H9 (cell line): Measurements from ENCODE around the gene TSSK2. TPM values are rescaled to one million over a fixed set of nuclear protein-coding genes. Genes with fewer than 3 reads are reported as not detected.
"Not testable (repeated sequence)": the region's sequence is repeated elsewhere in the genome, so short reads cannot be mapped to it uniquely, and the experiment has no call there.

Experiments
- DNase-seq: peaks from one replicate; pipeline ENCODE4 v3.0.0-alpha.2; 2017
- H2AFZ ChIP-seq: one replicate; pipeline ENCODE4 v1.6.1; 2013; ENCODE audit warnings: mild to moderate bottlenecking, low read length, control low read depth, moderate library complexity
- H2AK5ac ChIP-seq: 2 replicates; pipeline ENCODE4 v1.6.1; 2013; ENCODE audit warnings: low read length, control low read depth, mixed read lengths; ENCODE audit not compliant: insufficient read length
- H2BK120ac ChIP-seq: one replicate; pipeline ENCODE4 v1.6.1; 2013; ENCODE audit warnings: low read depth, mild to moderate bottlenecking, low read length, control low read depth, inconsistent platforms; ENCODE audit not compliant: poor library complexity, severe bottlenecking
- H2BK12ac ChIP-seq: 2 replicates; pipeline ENCODE4 v1.6.1; 2013; ENCODE audit warnings: low read length, control low read depth, mixed read lengths, low read depth; ENCODE audit not compliant: insufficient read length
- H2BK15ac ChIP-seq: 2 replicates; pipeline ENCODE4 v1.6.1; 2013; ENCODE audit warnings: low read depth, low read length, control low read depth
- H2BK20ac ChIP-seq: one replicate; pipeline ENCODE4 v1.6.1; 2013; ENCODE audit warnings: low read depth, mild to moderate bottlenecking, low read length, control low read depth, inconsistent platforms; ENCODE audit not compliant: poor library complexity, severe bottlenecking
- H2BK5ac ChIP-seq: 2 replicates; pipeline ENCODE4 v1.6.1; 2013; ENCODE audit warnings: low read length, control low read depth, mixed read lengths; ENCODE audit not compliant: insufficient read length
- H3K14ac ChIP-seq: 2 replicates; pipeline ENCODE4 v1.6.1; 2013; ENCODE audit warnings: low read length, control low read depth; ENCODE audit not compliant: insufficient read depth
- H3K18ac ChIP-seq: 2 replicates; pipeline ENCODE4 v1.6.1; 2013; ENCODE audit warnings: low read depth, mild to moderate bottlenecking, mixed read lengths, low read length, control low read depth; ENCODE audit not compliant: insufficient read length
- H3K23ac ChIP-seq: 2 replicates; pipeline ENCODE4 v1.6.1; 2013; ENCODE audit warnings: low read length, control low read depth, mixed read lengths, low read depth; ENCODE audit not compliant: insufficient read length
- H3K23me2 ChIP-seq: 2 replicates; pipeline ENCODE4 v1.6.1; 2013; ENCODE audit warnings: low read depth, mild to moderate bottlenecking, mixed read lengths, low read length, control low read depth; ENCODE audit not compliant: insufficient read length, poor library complexity, severe bottlenecking
- H3K27ac ChIP-seq: 2 replicates; pipeline ENCODE4 v1.5.1; 2013; ENCODE audit warnings: low read length, control low read depth, mixed read lengths, low read depth; ENCODE audit not compliant: insufficient read length
- H3K27me3 ChIP-seq: 2 replicates; pipeline ENCODE4 v1.6.1; 2013; ENCODE audit warnings: low read length, control low read depth, inconsistent platforms; ENCODE audit not compliant: insufficient read depth
- H3K4ac ChIP-seq: 2 replicates; pipeline ENCODE4 v1.6.1; 2013; ENCODE audit warnings: low read depth, mild to moderate bottlenecking, control low read depth, inconsistent platforms, low read length, moderate library complexity
- H3K4me1 ChIP-seq: 2 replicates; pipeline ENCODE4 v1.6.1; 2013; ENCODE audit warnings: low read length, control low read depth, inconsistent platforms; ENCODE audit not compliant: insufficient read depth
- H3K4me2 ChIP-seq: 2 replicates; pipeline ENCODE4 v1.6.1; 2013; ENCODE audit warnings: low read length, control low read depth, mixed read lengths; ENCODE audit not compliant: insufficient read length, insufficient read depth
- H3K56ac ChIP-seq: 2 replicates; pipeline ENCODE4 v1.6.1; 2013; ENCODE audit warnings: low read depth, mild to moderate bottlenecking, mixed read lengths, low read length, control low read depth; ENCODE audit not compliant: insufficient read length
- H3K79me1 ChIP-seq: 2 replicates; pipeline ENCODE4 v1.6.1; 2013; ENCODE audit warnings: low read depth, mild to moderate bottlenecking, moderate library complexity, low read length, control low read depth, inconsistent platforms; ENCODE audit not compliant: insufficient read depth, poor library complexity, severe bottlenecking
- H3K79me2 ChIP-seq: 2 replicates; pipeline ENCODE4 v1.6.1; 2013; ENCODE audit warnings: low read length, control low read depth, inconsistent platforms; ENCODE audit not compliant: insufficient read depth
- H3K9ac ChIP-seq: 2 replicates; pipeline ENCODE4 v1.6.1; 2013; ENCODE audit warnings: low read length, control low read depth, mixed read lengths; ENCODE audit not compliant: insufficient read length; ENCODE audit errors: extremely low read depth
- H3K9me3 ChIP-seq: one replicate; pipeline ENCODE4 v1.6.1; 2013; ENCODE audit warnings: low read depth, low read length, inconsistent platforms; ENCODE audit not compliant: control insufficient read depth
- H3T11ph ChIP-seq: one replicate; pipeline ENCODE4 v1.6.1; 2013; ENCODE audit warnings: mild to moderate bottlenecking, low read length, control low read depth, inconsistent platforms
- H4K20me1 ChIP-seq: one replicate; pipeline ENCODE4 v1.6.1; 2013; ENCODE audit not compliant: control insufficient read depth, insufficient read length, insufficient read depth
- H4K5ac ChIP-seq: 2 replicates; pipeline ENCODE4 v1.6.1; 2013; ENCODE audit warnings: low read depth, mild to moderate bottlenecking, mixed read lengths, low read length, control low read depth; ENCODE audit not compliant: insufficient read length
- H4K8ac ChIP-seq: replicated peaks from 2 replicates; pipeline ENCODE4 v1.6.1; 2013; ENCODE audit warnings: low read length, control low read depth, mixed read lengths, low read depth; ENCODE audit not compliant: insufficient read length
- H4K91ac ChIP-seq: 2 replicates; pipeline ENCODE4 v1.6.1; 2013; ENCODE audit warnings: low read depth, mild to moderate bottlenecking, moderate library complexity, mixed read lengths, low read length, control low read depth; ENCODE audit not compliant: insufficient read length
- H3K27ac Mint-ChIP-seq, 3 experiments: 2 replicates in 2 of 3; 3 replicates in 1 of 3; pipeline ENCODE4 v1.8.0; 2020 to 2021; ENCODE audit warnings: mixed read lengths in 3 of 3, mild to moderate bottlenecking in 1 of 3, moderate library complexity in 1 of 3
- H3K27me3 Mint-ChIP-seq: 2 replicates; pipeline ENCODE4 v1.8.0; 2021; ENCODE audit warnings: low read depth, mild to moderate bottlenecking, moderate library complexity, mixed read lengths
- H3K36me3 Mint-ChIP-seq, 3 experiments: 2 replicates in 2 of 3; 3 replicates in 1 of 3; pipeline ENCODE4 v1.8.0; 2020 to 2021; ENCODE audit warnings: low read depth in 3 of 3, mixed read lengths in 3 of 3; ENCODE audit not compliant: insufficient read depth in 1 of 3
- H3K4me1 Mint-ChIP-seq, 2 experiments: 2 replicates each; pipeline ENCODE4 v1.8.0; 2020; ENCODE audit warnings: mixed read lengths in 2 of 2
- H3K4me3 Mint-ChIP-seq, 2 experiments: 2 replicates in 1 of 2; 3 replicates in 1 of 2; pipeline ENCODE4 v1.8.0; 2020 to 2021; ENCODE audit warnings: mild to moderate bottlenecking in 2 of 2, mixed read lengths in 2 of 2, moderate library complexity in 1 of 2
- H3K9me3 Mint-ChIP-seq, 2 experiments: 2 replicates in 1 of 2; 3 replicates in 1 of 2; pipeline ENCODE4 v1.8.0; 2020; ENCODE audit warnings: mild to moderate bottlenecking in 2 of 2, mixed read lengths in 2 of 2, moderate library complexity in 1 of 2
- CTCF ChIP-seq: fragments of 200-600 bp; sonication (generic); conservative IDR thresholded peaks from 3 replicates; pipeline ENCODE4 v1.8.0; 2021; ENCODE audit warnings: antibody characterized with exemption, mild to moderate bottlenecking
- WGBS: extraction: QIAGEN DNeasy Blood & Tissue Kit; methylation state at CpG from one replicate; pipeline ENCODE4 v1.1.7; 2013; ENCODE audit warnings: missing lambda C conversion rate, low lambda C conversion rate, mixed read lengths; ENCODE audit not compliant: insufficient read length; ENCODE audit errors: extremely low coverage; 5-methylcytosine and 5-hydroxymethylcytosine counted together
- total RNA-seq: library from RNA; stranded (reverse); gene quantifications from 2 replicates; pipeline ENCODE4 v1.2.1, GENCODE V29; 2021

Gene TSSK2
- total RNA-seq, 1 experiment from 2014 or later = not detected

GRCh38 chr22:19152942-19153883 lies 22.1 kb downstream of the TSSK2 start:
- H3K9ac ChIP-seq = no peak overlapping the region
- no peaks in the 10 kb centered on the region for H3K79me1 ChIP-seq
- TF ChIP-seq CTCF = no peak
- Mint-ChIP-seq H3K9me3 (peaks cover 13 to 14% of the 10 kb centered on the region in 2 experiments), H3K36me3 (peaks cover 0 to 9% (median 5%) of the 10 kb centered on the region in 3 experiments; a peak in 6 of 7 replicates), H3K27me3 (peaks cover 84% of the 10 kb centered on the region), H3K4me1 (peaks cover 3 to 5% of the 10 kb centered on the region in 2 experiments; a peak in 2 of 4 replicates), H3K4me3 (no peak overlapping the region), H3K27ac (no peak overlapping the region)
- no peak overlapping the region for H3K23ac ChIP-seq
- H2BK5ac ChIP-seq = no peak overlapping the region
- peaks cover 2% of the 10 kb centered on the region for H3K23me2 ChIP-seq
- WGBS = no CpG with 5 or more reads among the region's 11 CpGs
- H2BK12ac ChIP-seq = no peak overlapping the region
- H4K8ac ChIP-seq = no peak overlapping the region
- H2AK5ac ChIP-seq = no peak overlapping the region
- no peaks in the 10 kb centered on the region for H3K79me2 ChIP-seq
- no peak overlapping the region for H3K4ac ChIP-seq
- H2BK20ac ChIP-seq = no peak overlapping the region
- no peak overlapping the region for H3T11ph ChIP-seq
- H3K4me1 ChIP-seq = no peaks in the 10 kb centered on the region
- no peak overlapping the region for H3K56ac ChIP-seq
- H2AFZ ChIP-seq = no peak overlapping the region
- H3K9me3 ChIP-seq = no peaks in the 10 kb centered on the region
- no peaks in the 10 kb centered on the region for H4K20me1 ChIP-seq
- peaks cover 36% of the 10 kb centered on the region for H3K27me3 ChIP-seq
- H4K5ac ChIP-seq = no peak overlapping the region
- H2BK120ac ChIP-seq = no peak overlapping the region
- H2BK15ac ChIP-seq = no peak overlapping the region
- no peak overlapping the region for H4K91ac ChIP-seq
- no peak overlapping the region for H3K18ac ChIP-seq
- H3K14ac ChIP-seq = no peak overlapping the region
- no peak overlapping the region for H3K4me2 ChIP-seq
- no peak overlapping the region for H3K27ac ChIP-seq
- no peak for DNase-seq

GRCh38 chr22:19156109-19156508 lies 25.0 kb downstream of the TSSK2 start:
- not testable (repeated sequence) for H3K4ac ChIP-seq, H3K4me1 ChIP-seq, H3K79me1 ChIP-seq, H2BK12ac ChIP-seq, H2BK15ac ChIP-seq, H3T11ph ChIP-seq, H2BK120ac ChIP-seq, DNase-seq, H2BK5ac ChIP-seq, H3K23ac ChIP-seq, H2BK20ac ChIP-seq, H2AK5ac ChIP-seq, H3K56ac ChIP-seq, H2AFZ ChIP-seq, H3K4me3 Mint-ChIP-seq, H3K4me2 ChIP-seq, H3K27ac Mint-ChIP-seq, H4K91ac ChIP-seq, H3K9ac ChIP-seq, H3K23me2 ChIP-seq, H3K9me3 ChIP-seq, H3K79me2 ChIP-seq, H3K14ac ChIP-seq, H3K4me1 Mint-ChIP-seq, H4K5ac ChIP-seq, H3K27ac ChIP-seq, H4K20me1 ChIP-seq, H3K18ac ChIP-seq, H3K36me3 Mint-ChIP-seq, H4K8ac ChIP-seq
- H3K27me3 ChIP-seq = peaks cover 14% of the 10 kb centered on the region
- WGBS = no CpG with 5 or more reads among the region's 9 CpGs
- Mint-ChIP-seq H3K27me3 (peaks cover 88% of the 10 kb centered on the region), H3K9me3 (peaks cover 10 to 11% of the 10 kb centered on the region in 2 experiments)
